Keratinocyte (primary cell): ENCODE data around the gene TTC28.

Experiments
- EZH2 ChIP-seq: IDR thresholded peaks from one replicate; pipeline ENCODE4 v1.6.1; 2012; ENCODE audit warnings: inconsistent platforms, mild to moderate bottlenecking, low read length, moderate library complexity
- TF ChIP-seq, protein P1 (sequence below), 3 experiments: IDR thresholded peaks in 1 of 3; conservative IDR thresholded peaks in 1 of 3; optimal IDR thresholded peaks in 1 of 3; 2 replicates in 2 of 3; 3 replicates in 1 of 3; pipeline versions ENCODE3 to v1.5.1; 2011; ENCODE audit warnings: low read length in 3 of 3, mild to moderate bottlenecking in 3 of 3, moderate library complexity in 2 of 3, control low read depth in 1 of 3, inconsistent platforms in 1 of 3; ENCODE audit not compliant: insufficient read depth in 2 of 3; ENCODE audit errors: extremely low read depth in 1 of 3

DNA sequence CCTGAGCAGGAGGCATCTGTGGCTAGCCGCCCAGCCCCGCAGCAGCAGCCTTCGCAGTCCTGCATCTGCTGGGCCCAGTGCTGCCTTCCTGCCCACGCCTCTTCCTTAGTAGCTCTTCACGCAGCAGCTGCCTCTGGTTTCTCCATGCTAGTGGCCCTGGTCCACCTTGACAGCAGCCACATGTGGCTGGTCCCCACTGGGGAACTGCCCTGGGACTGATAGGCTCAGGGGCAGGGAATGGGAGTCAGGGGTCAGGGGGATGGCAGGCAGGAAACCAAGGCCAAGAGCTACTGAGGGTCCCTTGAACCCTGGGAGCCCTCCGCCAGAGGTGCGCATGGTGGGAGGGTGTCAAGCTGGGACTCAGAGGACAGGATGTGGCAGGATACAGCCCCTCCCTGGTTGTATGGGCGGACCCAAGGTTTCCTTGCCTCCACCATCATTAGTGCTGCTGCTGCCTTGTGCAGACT lies 661.1 kb downstream of the TTC28 start:
- TF ChIP-seq, protein P1, sequence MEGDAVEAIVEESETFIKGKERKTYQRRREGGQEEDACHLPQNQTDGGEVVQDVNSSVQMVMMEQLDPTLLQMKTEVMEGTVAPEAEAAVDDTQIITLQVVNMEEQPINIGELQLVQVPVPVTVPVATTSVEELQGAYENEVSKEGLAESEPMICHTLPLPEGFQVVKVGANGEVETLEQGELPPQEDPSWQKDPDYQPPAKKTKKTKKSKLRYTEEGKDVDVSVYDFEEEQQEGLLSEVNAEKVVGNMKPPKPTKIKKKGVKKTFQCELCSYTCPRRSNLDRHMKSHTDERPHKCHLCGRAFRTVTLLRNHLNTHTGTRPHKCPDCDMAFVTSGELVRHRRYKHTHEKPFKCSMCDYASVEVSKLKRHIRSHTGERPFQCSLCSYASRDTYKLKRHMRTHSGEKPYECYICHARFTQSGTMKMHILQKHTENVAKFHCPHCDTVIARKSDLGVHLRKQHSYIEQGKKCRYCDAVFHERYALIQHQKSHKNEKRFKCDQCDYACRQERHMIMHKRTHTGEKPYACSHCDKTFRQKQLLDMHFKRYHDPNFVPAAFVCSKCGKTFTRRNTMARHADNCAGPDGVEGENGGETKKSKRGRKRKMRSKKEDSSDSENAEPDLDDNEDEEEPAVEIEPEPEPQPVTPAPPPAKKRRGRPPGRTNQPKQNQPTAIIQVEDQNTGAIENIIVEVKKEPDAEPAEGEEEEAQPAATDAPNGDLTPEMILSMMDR (optimal IDR thresholded peaks at IDR 0.05 in 1 of 3, IDR thresholded peaks at IDR 0.05 in 1 of 3, conservative IDR thresholded peaks at IDR 0.05 in 1 of 3; ENCODE audit: extremely low read depth in 1 of 3, insufficient read depth in 2 of 3, low read length in 3 of 3) = no peak
- no peak for TF ChIP-seq EZH2
